DND-41 (cell line): ENCODE data around the gene TMEM231.

Source experiments
- ATAC-seq: fragments of 200-7000 bp; cut with Tn5 transposase; 3 replicates; pipeline ENCODE4 v1.9.1; 2021; ENCODE audit warnings: low read depth; ENCODE audit not compliant: insufficient read depth
- DNase-seq: peaks from one replicate; pipeline ENCODE4 v3.0.0-alpha.2; 2020
- H2AFZ ChIP-seq: 2 replicates; pipeline ENCODE4 v1.6.0; 2012; ENCODE audit warnings: low read depth, low read length
- H3K27ac ChIP-seq: 2 replicates; pipeline ENCODE4 v1.5.1; 2012; ENCODE audit warnings: low read length, inconsistent platforms
- H3K27me3 ChIP-seq: fragments of 200-600 bp; sonication (generic); 2 replicates; pipeline ENCODE4 v1.6.0; 2012; ENCODE audit warnings: low read length, mild to moderate bottlenecking, inconsistent platforms; ENCODE audit not compliant: insufficient read depth, poor library complexity
- H3K36me3 ChIP-seq: 2 replicates; pipeline ENCODE4 v1.5.1; 2012; ENCODE audit warnings: low read length, inconsistent platforms; ENCODE audit not compliant: insufficient read depth
- H3K4me1 ChIP-seq: 2 replicates; pipeline ENCODE4 v1.5.1; 2012; ENCODE audit warnings: mild to moderate bottlenecking, low read length; ENCODE audit not compliant: insufficient read depth
- H3K4me2 ChIP-seq: 2 replicates; pipeline ENCODE4 v1.6.0; 2012; ENCODE audit warnings: mild to moderate bottlenecking, moderate library complexity, low read length, inconsistent platforms; ENCODE audit not compliant: insufficient read depth
- H3K4me3 ChIP-seq, 2 experiments: fragments of 200-600 bp in 1 of 2; shearing (Covaris generic) in 1 of 2; 2 replicates each; pipeline ENCODE4 v1.5.1; 2012 to 2016; ENCODE audit warnings: inconsistent platforms in 2 of 2, low read length in 2 of 2, mild to moderate bottlenecking in 2 of 2, low read depth in 1 of 2, moderate library complexity in 1 of 2
- H3K79me2 ChIP-seq: 2 replicates; pipeline ENCODE4 v1.6.0; 2012; ENCODE audit warnings: low read length, inconsistent platforms; ENCODE audit not compliant: insufficient read depth
- H3K9ac ChIP-seq: 2 replicates; pipeline ENCODE4 v1.6.0; 2012; ENCODE audit warnings: low read depth, mild to moderate bottlenecking, inconsistent platforms, low read length, moderate library complexity
- H3K9me3 ChIP-seq: 2 replicates; pipeline ENCODE4 v1.5.1; 2012; ENCODE audit warnings: low read length, moderate library complexity, mild to moderate bottlenecking, inconsistent platforms; ENCODE audit not compliant: insufficient read depth, severe bottlenecking
- H4K20me1 ChIP-seq: 2 replicates; pipeline ENCODE4 v1.6.0; 2012; ENCODE audit warnings: low read length; ENCODE audit not compliant: insufficient read depth
- EZH2 ChIP-seq: IDR thresholded peaks from 3 replicates; pipeline ENCODE4 v1.6.1; 2012; ENCODE audit warnings: borderline replicate concordance, low read depth, mild to moderate bottlenecking, moderate library complexity, low read length, inconsistent platforms; ENCODE audit not compliant: severe bottlenecking
- TF ChIP-seq, protein P1 (sequence below): IDR thresholded peaks from 2 replicates; pipeline ENCODE4 v1.5.1; 2012; ENCODE audit warnings: borderline replicate concordance, low read length, moderate library complexity, mild to moderate bottlenecking; ENCODE audit not compliant: poor library complexity, severe bottlenecking; ENCODE audit errors: extremely low read depth

The TMEM231 gene

DNA sequence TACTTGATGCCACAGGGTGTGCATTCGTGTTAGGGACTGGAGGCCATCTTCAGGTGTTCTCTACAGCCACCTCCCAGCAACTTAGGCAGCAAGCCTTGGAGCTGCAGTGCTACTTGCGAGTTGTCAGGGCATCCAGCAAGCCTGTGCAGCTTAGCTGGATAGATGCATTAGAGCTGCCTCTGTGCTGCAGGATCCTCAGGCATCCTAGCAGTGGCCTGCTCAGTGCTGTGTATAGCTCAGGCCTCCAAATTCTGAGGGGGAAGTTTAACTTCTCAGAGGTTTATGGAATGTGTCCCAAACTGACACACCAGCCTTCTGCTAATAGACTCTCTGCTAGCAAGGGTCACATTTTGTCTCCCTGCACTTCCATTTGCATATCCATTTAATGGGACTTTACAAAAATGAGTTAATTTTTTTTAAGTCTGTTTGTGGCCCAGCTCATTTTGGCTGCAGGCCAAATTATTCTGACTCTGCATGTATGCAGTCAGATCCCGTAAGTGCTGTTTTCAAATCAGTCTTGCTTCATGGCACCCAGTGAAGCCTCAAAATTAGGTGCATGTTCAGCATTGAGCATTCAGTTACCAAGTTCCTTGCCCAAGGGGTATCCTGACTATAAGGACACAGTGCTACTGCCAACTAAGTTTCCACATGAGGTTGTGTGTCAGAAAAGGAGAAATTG is 17.0 kb upstream of the TMEM231 start:
- TF ChIP-seq, protein P1, sequence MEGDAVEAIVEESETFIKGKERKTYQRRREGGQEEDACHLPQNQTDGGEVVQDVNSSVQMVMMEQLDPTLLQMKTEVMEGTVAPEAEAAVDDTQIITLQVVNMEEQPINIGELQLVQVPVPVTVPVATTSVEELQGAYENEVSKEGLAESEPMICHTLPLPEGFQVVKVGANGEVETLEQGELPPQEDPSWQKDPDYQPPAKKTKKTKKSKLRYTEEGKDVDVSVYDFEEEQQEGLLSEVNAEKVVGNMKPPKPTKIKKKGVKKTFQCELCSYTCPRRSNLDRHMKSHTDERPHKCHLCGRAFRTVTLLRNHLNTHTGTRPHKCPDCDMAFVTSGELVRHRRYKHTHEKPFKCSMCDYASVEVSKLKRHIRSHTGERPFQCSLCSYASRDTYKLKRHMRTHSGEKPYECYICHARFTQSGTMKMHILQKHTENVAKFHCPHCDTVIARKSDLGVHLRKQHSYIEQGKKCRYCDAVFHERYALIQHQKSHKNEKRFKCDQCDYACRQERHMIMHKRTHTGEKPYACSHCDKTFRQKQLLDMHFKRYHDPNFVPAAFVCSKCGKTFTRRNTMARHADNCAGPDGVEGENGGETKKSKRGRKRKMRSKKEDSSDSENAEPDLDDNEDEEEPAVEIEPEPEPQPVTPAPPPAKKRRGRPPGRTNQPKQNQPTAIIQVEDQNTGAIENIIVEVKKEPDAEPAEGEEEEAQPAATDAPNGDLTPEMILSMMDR, result no peak
- Histone ChIP-seq H3K4me3 (no peak overlapping the region), H3K79me2 (peaks cover 35% of the 10 kb centered on the region), H2AFZ (no peak overlapping the region), H3K27ac (no peak overlapping the region), H3K36me3 (peaks cover 94% of the 10 kb centered on the region), H3K4me2 (no peak overlapping the region), H3K27me3 (no peaks in the 10 kb centered on the region), H3K4me1 (peaks cover 8% of the 10 kb centered on the region; the same call in 1 of the 2 replicates), H3K9ac (no peak overlapping the region), H3K9me3 (no peaks in the 10 kb centered on the region), H4K20me1 (peaks cover 36% of the 10 kb centered on the region)
- no peak for ATAC-seq
- DNase-seq, result no peak

DNA sequence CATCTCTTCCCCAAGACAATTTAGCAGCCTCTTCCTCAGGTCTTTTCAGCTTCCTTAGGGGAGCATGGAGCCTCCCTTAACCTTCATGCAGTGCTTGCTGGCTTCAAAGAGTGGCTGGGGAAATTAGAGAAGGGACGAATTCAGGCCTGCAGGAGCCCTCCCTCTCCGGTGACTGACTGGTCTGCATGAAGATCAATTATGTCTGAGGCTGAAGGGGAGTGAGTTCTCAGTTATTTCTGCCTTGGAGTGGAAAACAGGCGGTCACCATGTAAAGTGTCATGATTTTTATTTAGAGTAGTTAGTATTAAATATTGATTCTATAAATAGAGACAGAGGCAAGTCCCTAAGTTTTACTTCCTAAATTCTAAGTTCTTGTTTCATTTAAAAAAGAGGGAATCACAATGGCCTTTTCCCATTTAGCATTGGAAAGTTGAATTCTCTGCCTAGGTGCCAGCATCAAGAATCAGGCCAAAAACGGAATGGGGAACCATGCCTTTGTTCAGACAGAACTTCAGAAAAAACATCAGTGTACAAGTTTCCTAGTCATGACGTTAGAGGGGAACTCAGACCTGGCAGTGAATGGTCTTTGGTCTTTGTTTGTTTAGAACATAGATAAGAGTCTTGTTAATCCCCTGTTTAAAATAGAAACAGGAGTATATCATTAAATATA is 14.5 kb upstream of the TMEM231 start:
- H3K4me2 ChIP-seq, result no peak overlapping the region
- no peak overlapping the region for H3K4me3 ChIP-seq
- peaks cover 26% of the 10 kb centered on the region for H3K4me1 ChIP-seq
- no peak for ATAC-seq
- H2AFZ ChIP-seq, result no peak overlapping the region
- H3K27me3 ChIP-seq, result no peaks in the 10 kb centered on the region
- H4K20me1 ChIP-seq, result peaks cover 45% of the 10 kb centered on the region
- TF ChIP-seq, protein P1, result no peak
- no peak for TF ChIP-seq EZH2
- H3K9me3 ChIP-seq, result no peaks in the 10 kb centered on the region
- DNase-seq, result no peak
- H3K9ac ChIP-seq, result no peak overlapping the region
- no peak overlapping the region for H3K27ac ChIP-seq
- peaks cover 77% of the 10 kb centered on the region for H3K36me3 ChIP-seq
- H3K79me2 ChIP-seq, result peaks cover 53% of the 10 kb centered on the region

DNA sequence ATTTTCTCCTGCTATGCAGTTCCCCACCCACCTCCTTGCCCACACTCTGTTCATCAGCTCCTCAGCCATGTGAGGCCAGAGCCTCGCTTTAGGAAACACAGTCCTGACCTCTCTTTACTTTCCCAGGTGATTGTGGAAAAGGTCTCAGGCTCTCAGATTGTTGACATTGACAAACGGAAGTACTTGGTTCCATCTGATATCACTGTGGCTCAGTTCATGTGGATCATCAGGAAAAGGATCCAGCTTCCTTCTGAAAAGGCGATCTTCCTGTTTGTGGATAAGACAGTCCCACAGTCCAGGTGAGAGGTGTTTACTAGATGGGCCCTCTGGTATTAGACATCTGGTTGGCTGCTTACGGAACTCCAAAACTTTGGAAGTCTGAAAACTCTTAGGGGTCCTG is 11.9 kb upstream of the TMEM231 start:
- no peak overlapping the region for H3K4me3 ChIP-seq
- ATAC-seq (no peak), DNase-seq (no peak)
- no peaks in the 10 kb centered on the region for H3K9me3 ChIP-seq
- peaks cover 54% of the 10 kb centered on the region for H3K36me3 ChIP-seq
- peaks cover 43% of the 10 kb centered on the region for H3K79me2 ChIP-seq
- peaks cover 35% of the 10 kb centered on the region for H3K4me1 ChIP-seq
- H4K20me1 ChIP-seq, result peaks cover 30% of the 10 kb centered on the region
- no peak for TF ChIP-seq EZH2
- TF ChIP-seq, protein P1, result no peak
- no peak overlapping the region for H2AFZ ChIP-seq
- no peak overlapping the region for H3K9ac ChIP-seq
- no peak overlapping the region for H3K27ac ChIP-seq
- H3K4me2 ChIP-seq, result peak overlapping the region; percentile 99; the same call in 1 of the 2 replicates
- H3K27me3 ChIP-seq, result no peaks in the 10 kb centered on the region
